Measurements from ENCODE around the gene FCRL1.

FCRL1 gene

GRCh38 chr1:157798211-157798610 is 21.7 kb downstream of the FCRL1 start:
- DNase-seq = no peak

GRCh38 chr1:157785248-157785647 is 34.7 kb downstream of the FCRL1 start:
- DNase-seq = no peak

- DNase-seq = no peak
Measured at GRCh38 chr1:157784801-157785200, 35.1 kb downstream of the FCRL1 start.

- DNase-seq = no peak
Measured at GRCh38 chr1:157782931-157783330, 37.0 kb downstream of the FCRL1 start.

GRCh38 chr1:157781048-157781447 is 38.9 kb downstream of the FCRL1 start:
- DNase-seq = no peak

GRCh38 chr1:157776971-157777391 is 42.9 kb downstream of the FCRL1 start, which contains the start of gene FCRL2:
TSS of gene FCRL2 (minus strand) at chr1:157777132. CDS start at chr1:157777073, 59 bp downstream.
- no peak for DNase-seq

- DNase-seq = no peak
Measured at GRCh38 chr1:157775101-157775870, 44.6 kb downstream of the FCRL1 start.

GRCh38 chr1:157774412-157774811 is 45.5 kb downstream of the FCRL1 start:
- no peak for DNase-seq

GRCh38 chr1:157773493-157774350 is 46.2 kb downstream of the FCRL1 start:
- DNase-seq = peak; percentile 59

- no peak for DNase-seq
Measured at GRCh38 chr1:157771661-157772425, 48.1 kb downstream of the FCRL1 start.

GRCh38 chr1:157770442-157771043 is 49.4 kb downstream of the FCRL1 start:
- peak; percentile 29 for DNase-seq

- no peak for DNase-seq
Measured at GRCh38 chr1:157766792-157767191, 53.1 kb downstream of the FCRL1 start.

GRCh38 chr1:157758018-157758417 is 61.9 kb downstream of the FCRL1 start:
- no peak for DNase-seq

- no peak for DNase-seq
Measured at GRCh38 chr1:157753611-157754010, 66.3 kb downstream of the FCRL1 start.

GRCh38 chr1:157751283-157751682 is 68.6 kb downstream of the FCRL1 start:
- DNase-seq = no peak

GRCh38 chr1:157748262-157748817 is 71.6 kb downstream of the FCRL1 start:
- no peak for DNase-seq
